ENCODE results near the gene PPP6R2. TPM values are rescaled to one million over a fixed set of nuclear protein-coding genes. Genes with fewer than 3 reads are reported as not detected.
"Not testable (repeated sequence)": the region's sequence is repeated elsewhere in the genome, so short reads cannot be mapped to it uniquely, and the experiment has no call there.

Gene PPP6R2
- total RNA-seq, 1 donor, result 61.2 TPM

DNA sequence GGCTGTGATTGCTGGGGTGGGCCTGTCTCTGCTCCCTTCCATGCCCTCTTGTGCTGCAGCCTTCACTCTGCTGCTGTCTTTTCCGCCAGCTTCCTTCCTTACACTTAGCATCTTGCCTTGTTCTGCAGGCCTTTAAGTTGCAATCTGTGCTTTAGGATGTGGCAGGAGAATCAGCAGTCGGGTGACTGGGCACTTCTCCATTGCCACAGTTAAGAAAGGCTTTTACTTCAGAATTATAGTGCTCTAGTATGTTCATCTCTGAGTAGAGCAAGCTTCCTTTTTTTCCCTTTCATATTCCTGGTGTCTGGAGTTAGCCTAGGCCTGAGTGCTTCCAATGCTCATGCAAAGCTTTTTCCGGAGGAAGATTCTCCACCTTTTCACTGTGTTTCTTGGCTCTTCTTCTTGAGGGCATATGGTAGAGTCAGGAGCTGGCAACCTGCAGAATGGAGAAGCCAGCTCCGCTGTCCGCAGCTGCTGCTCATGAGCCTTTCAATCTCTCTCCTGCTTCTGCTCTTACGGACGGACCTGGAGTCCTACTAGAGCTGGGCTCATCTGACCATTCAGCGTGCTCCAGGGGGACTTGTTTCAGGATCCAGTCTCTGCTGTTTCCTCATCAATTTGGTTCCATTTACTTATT, 20.2 kb downstream of the PPP6R2 start:
- H3K4me2 ChIP-seq (ENCODE audit: insufficient read depth, low read length), result no peak overlapping the region
- H3K27me3 ChIP-seq (ENCODE audit: insufficient read depth, low read length), result no peaks in the 10 kb centered on the region
- no peak overlapping the region for H3K4me3 ChIP-seq (ENCODE audit: insufficient read depth, low read length)
- no peak overlapping the region for H2AFZ ChIP-seq (ENCODE audit: low read length)
- peaks cover 83% of the 10 kb centered on the region for H3K79me2 ChIP-seq (ENCODE audit: insufficient read depth, low read length)
- no peak for DNase-seq (ENCODE audit: insufficient read length, low spot score, missing footprints)
- H4K20me1 ChIP-seq (ENCODE audit: insufficient read depth, low read length), result peaks cover 53% of the 10 kb centered on the region
- TF ChIP-seq CTCF (IDR thresholded peaks at IDR 0.05; ENCODE audit: extremely low read depth, low read depth, low read length), result no peak
- peaks cover 13% of the 10 kb centered on the region for H3K4me1 ChIP-seq (ENCODE audit: insufficient read depth, low read length)
- peaks cover 6% of the 10 kb centered on the region for H3K36me3 ChIP-seq (ENCODE audit: insufficient read depth, low read length)
- no peak overlapping the region for H3K27ac ChIP-seq (ENCODE audit: low read depth, low read length)
- H3K9me3 ChIP-seq (ENCODE audit: low read depth, low read length), result no peaks in the 10 kb centered on the region

- H3K4me3 ChIP-seq (ENCODE audit: insufficient read depth, low read length); DNase-seq (ENCODE audit: insufficient read length, low spot score, missing footprints); H2AFZ ChIP-seq (ENCODE audit: low read length); H3K4me2 ChIP-seq (ENCODE audit: insufficient read depth, low read length); H3K27me3 ChIP-seq (ENCODE audit: insufficient read depth, low read length); H3K27ac ChIP-seq (ENCODE audit: low read depth, low read length); H3K36me3 ChIP-seq (ENCODE audit: insufficient read depth, low read length); H3K9me3 ChIP-seq (ENCODE audit: low read depth, low read length): not testable (repeated sequence)
- Histone ChIP-seq H3K79me2 (ENCODE audit: insufficient read depth, low read length) (peaks cover 82% of the 10 kb centered on the region), H4K20me1 (ENCODE audit: insufficient read depth, low read length) (peaks cover 53% of the 10 kb centered on the region), H3K4me1 (ENCODE audit: insufficient read depth, low read length) (peaks cover 13% of the 10 kb centered on the region)
Observed at GRCh38 chr22:50363803-50364194, 20.7 kb downstream of the PPP6R2 start.

DNA sequence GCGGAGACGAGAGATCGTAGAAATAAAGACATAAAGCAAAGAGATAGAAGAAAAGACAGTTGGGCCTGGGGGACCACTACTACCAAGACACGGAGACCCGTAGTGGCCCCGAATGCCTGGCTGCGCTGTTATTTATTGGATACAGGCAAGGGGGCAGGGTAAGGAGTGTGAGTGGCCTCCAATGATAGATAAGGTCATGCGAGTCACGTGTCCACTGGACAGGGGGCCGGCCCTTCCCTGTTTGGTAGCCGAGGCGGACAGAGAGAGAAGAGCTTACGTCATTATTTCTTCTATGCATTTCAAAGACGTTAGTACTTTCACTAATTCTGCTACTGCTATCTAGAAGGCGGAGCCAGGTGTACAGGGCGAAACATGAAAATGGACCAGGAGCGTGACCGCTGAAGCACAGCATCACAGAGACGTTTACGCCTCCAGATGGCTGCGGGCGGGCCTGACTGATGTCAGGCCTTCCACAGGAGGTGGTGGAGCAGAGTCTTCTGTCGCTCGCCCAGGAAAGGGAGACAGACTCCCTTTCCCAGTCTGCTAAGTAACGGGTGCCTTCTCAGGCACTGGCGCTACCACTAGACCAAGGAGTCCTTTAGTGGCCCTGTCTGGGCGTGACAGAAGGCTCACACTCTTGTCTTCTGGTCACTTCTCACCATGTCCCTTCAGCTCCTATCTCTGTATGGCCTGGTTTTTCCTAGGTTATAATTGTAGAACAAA, 24.8 kb downstream of the PPP6R2 start:
- TF ChIP-seq CTCF (IDR thresholded peaks at IDR 0.05; ENCODE audit: extremely low read depth, low read depth, low read length), result no peak
- peaks cover 12% of the 10 kb centered on the region for H3K36me3 ChIP-seq (ENCODE audit: insufficient read depth, low read length)
- no peaks in the 10 kb centered on the region for H3K9me3 ChIP-seq (ENCODE audit: low read depth, low read length)
- no peak overlapping the region for H3K4me2 ChIP-seq (ENCODE audit: insufficient read depth, low read length)
- peaks cover 27% of the 10 kb centered on the region for H4K20me1 ChIP-seq (ENCODE audit: insufficient read depth, low read length)
- no peak overlapping the region for H3K4me3 ChIP-seq (ENCODE audit: insufficient read depth, low read length)
- no peaks in the 10 kb centered on the region for H3K27me3 ChIP-seq (ENCODE audit: insufficient read depth, low read length)
- peaks cover 52% of the 10 kb centered on the region for H3K79me2 ChIP-seq (ENCODE audit: insufficient read depth, low read length)
- no peak overlapping the region for H3K27ac ChIP-seq (ENCODE audit: low read depth, low read length)
- no peak for DNase-seq (ENCODE audit: insufficient read length, low spot score, missing footprints)
- H3K4me1 ChIP-seq (ENCODE audit: insufficient read depth, low read length), result peaks cover 13% of the 10 kb centered on the region
- H2AFZ ChIP-seq (ENCODE audit: low read length), result no peak overlapping the region

GRCh38 chr22:50371101-50371648, 28.0 kb downstream of the PPP6R2 start:
- peaks cover 29% of the 10 kb centered on the region for H3K36me3 ChIP-seq (ENCODE audit: insufficient read depth, low read length)

More at GRCh38 chr22:50371101-50371648, 28.0 kb downstream of the PPP6R2 start:
- no peak for DNase-seq (ENCODE audit: insufficient read length, low spot score, missing footprints)
- Histone ChIP-seq H3K27me3 (ENCODE audit: insufficient read depth, low read length) (no peaks in the 10 kb centered on the region), H2AFZ (ENCODE audit: low read length) (no peak overlapping the region), H3K27ac (ENCODE audit: low read depth, low read length) (no peak overlapping the region), H3K79me2 (ENCODE audit: insufficient read depth, low read length) (peaks cover 35% of the 10 kb centered on the region), H3K4me3 (ENCODE audit: insufficient read depth, low read length) (no peak overlapping the region), H3K4me1 (ENCODE audit: insufficient read depth, low read length) (peaks cover 7% of the 10 kb centered on the region), H4K20me1 (ENCODE audit: insufficient read depth, low read length) (peaks cover 18% of the 10 kb centered on the region), H3K4me2 (ENCODE audit: insufficient read depth, low read length) (no peak overlapping the region), H3K9me3 (ENCODE audit: low read depth, low read length) (no peaks in the 10 kb centered on the region)
- no peak for TF ChIP-seq CTCF (IDR thresholded peaks at IDR 0.05; ENCODE audit: extremely low read depth, low read depth, low read length)
